GM19438 (cell line): Measurements from ENCODE around the gene KIAA0513.
"Not testable (repeated sequence)": the region's sequence is repeated elsewhere in the genome, so short reads cannot be mapped to it uniquely, and the experiment has no call there.

Experiments
- ATAC-seq: cut with Tn5 transposase; IDR thresholded peaks from one replicate; pipeline ENCODE4 v1.9.1; 2021; ENCODE audit warnings: low read depth; ENCODE audit not compliant: unreplicated experiment

Gene KIAA0513

GRCh38 chr16:85027958-85028684, 526 bp downstream of the KIAA0513 start:
- peak; percentile 3 for ATAC-seq

GRCh38 chr16:85028685-85029407, 1.3 kb downstream of the KIAA0513 start:
- no peak for ATAC-seq

GRCh38 chr16:85029408-85029784, 1.8 kb downstream of the KIAA0513 start:
- ATAC-seq = no peak

GRCh38 chr16:85029981-85030401, 2.4 kb downstream of the KIAA0513 start:
- no peak for ATAC-seq

GRCh38 chr16:85031451-85031850, 3.9 kb downstream of the KIAA0513 start:
- ATAC-seq = no peak

- ATAC-seq = not testable (repeated sequence)
Observed at GRCh38 chr16:85032187-85032586, 4.6 kb downstream of the KIAA0513 start.

GRCh38 chr16:85033171-85033570, 5.6 kb downstream of the KIAA0513 start:
- no peak for ATAC-seq

- no peak for ATAC-seq
Observed at GRCh38 chr16:85034591-85035433, 7.2 kb downstream of the KIAA0513 start.

GRCh38 chr16:85036236-85037049, 8.8 kb downstream of the KIAA0513 start:
- no peak for ATAC-seq

- no peak for ATAC-seq
Observed at GRCh38 chr16:85037050-85037410, 9.4 kb downstream of the KIAA0513 start.

- no peak for ATAC-seq
Observed at GRCh38 chr16:85037721-85038120, 10.1 kb downstream of the KIAA0513 start.

- ATAC-seq = no peak
Observed at GRCh38 chr16:85040685-85041084, 13.1 kb downstream of the KIAA0513 start.

- no peak for ATAC-seq
Observed at GRCh38 chr16:85041219-85042166, 13.9 kb downstream of the KIAA0513 start.

- no peak for ATAC-seq
Observed at GRCh38 chr16:85042167-85042526, 14.6 kb downstream of the KIAA0513 start.

- ATAC-seq = no peak
Observed at GRCh38 chr16:85042606-85043005, 15.0 kb downstream of the KIAA0513 start.

GRCh38 chr16:85045077-85045476, 17.5 kb downstream of the KIAA0513 start:
- ATAC-seq = no peak

- no peak for ATAC-seq
Observed at GRCh38 chr16:85045641-85046471, 18.3 kb downstream of the KIAA0513 start.

- no peak for ATAC-seq
Observed at GRCh38 chr16:85046472-85046916, 18.9 kb downstream of the KIAA0513 start.
